Bronchus fibroblast of lung (primary cell): Measurements from ENCODE around the gene CITED2. TPM values are rescaled to one million over a fixed set of nuclear protein-coding genes. Genes with fewer than 3 reads are reported as not detected.

Experiments used
- total RNA-seq: library from RNA; depleted of rRNA; stranded (reverse); fragments of >200 nt; gene quantifications from 2 replicates; pipeline ENCODE4 v1.2.3, GENCODE V29; 2015

The CITED2 gene
- 266 and 268 TPM in 2 replicates for total RNA-seq

DNA sequence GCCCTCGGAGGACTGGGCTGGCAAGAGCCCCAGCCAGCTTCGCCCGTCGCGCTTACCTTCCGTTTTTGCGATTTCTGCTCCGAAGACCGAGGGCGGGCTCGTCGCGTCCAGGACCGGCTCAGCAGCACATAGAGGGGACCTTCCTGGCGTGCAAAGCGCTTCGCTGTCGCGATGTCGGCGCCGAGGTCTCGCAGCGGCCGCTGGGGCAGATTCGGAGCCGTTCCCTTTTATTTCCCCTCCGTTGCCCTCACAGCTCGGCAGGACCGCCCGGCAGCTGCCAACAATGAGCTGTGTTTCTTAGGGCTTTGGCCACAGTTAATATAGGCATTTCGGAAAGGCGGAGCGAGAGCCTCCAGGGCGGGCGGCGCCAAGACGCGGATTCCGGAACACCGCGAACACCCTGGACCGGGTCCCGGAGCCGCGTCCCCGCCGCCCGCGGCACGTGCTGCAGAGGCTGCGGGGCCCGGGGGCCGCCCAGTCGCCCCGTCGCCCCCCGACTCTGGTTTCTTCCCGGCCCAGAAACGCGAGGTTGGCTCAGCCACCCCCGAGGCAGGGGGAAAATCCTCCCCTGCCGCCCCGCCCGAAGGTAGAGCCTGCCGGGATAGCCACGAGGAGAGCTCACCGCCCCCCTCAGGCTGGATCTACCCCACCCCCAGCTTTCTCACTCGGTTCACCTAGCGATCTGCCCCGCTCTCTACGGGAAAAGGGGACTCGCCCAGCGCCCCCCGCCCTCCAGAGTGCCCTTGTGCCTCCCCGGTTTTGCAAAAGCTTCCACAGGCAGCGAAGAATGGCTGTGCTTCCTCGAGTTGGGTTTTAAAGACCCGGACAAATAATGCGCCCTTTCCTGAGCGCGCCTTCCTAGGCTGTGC lies at the start of gene CITED2:
CITED2 (minus strand) TSS at position 292 of the 869 bp plus-strand sequence. CDS start 704 bp downstream, outside the sequence.

Other genes with a start within 250 kb of the CITED2 start
- 7.7 and 10.1 TPM in 2 replicates for gene HECA, start 239.6 kb downstream of the CITED2 start, total RNA-seq
- 0.15 and 0.17 TPM in 2 replicates for gene TXLNB, start 82.7 kb downstream of the CITED2 start, total RNA-seq